ENCODE measurements around the gene YJEFN3.

The YJEFN3 gene

DNA sequence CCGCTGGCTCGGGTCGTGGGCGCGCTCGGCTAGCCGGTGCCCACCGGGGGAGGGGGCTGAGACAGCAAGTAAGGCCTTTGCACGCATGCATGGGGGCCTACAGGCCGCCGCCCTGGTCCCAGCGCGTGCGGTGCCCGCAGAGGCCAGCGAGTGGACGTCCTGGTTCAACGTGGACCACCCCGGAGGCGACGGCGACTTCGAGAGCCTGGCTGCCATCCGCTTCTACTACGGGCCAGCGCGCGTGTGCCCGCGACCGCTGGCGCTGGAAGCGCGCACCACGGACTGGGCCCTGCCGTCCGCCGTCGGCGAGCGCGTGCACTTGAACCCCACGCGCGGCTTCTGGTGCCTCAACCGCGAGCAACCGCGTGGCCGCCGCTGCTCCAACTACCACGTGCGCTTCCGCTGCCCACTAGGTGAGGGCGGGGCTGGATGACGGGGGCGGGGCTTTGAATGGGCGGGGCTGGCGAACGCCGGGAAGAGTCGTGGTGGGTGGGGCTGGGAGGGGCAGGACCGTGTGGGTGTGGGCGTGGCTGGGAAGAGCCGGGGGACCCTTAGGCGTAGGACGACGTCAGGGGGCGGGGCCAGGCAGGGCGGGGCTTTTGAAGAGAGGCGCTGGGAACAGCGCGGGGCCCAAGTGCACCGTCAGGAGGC is 11.5 kb downstream of the YJEFN3 start:
- H3K4me3 ChIP-seq (replicated peaks; ENCODE audit: low read depth, low read length) = no peak overlapping the region
- DNase-seq (ENCODE audit: extremely low read depth, low read depth) = no peak
- no peak for TF ChIP-seq CTCF (IDR thresholded peaks at IDR 0.05; ENCODE audit: low read depth, low read length, missing control alignments)

- no peak for DNase-seq (ENCODE audit: extremely low read depth, low read depth)
- 0 out of 2 replicates have a peak overlapping the region, but pooled peaks have one; percentile 7 for H3K4me3 ChIP-seq (replicated peaks; ENCODE audit: low read depth, low read length)
- TF ChIP-seq CTCF (IDR thresholded peaks at IDR 0.05; ENCODE audit: low read depth, low read length, missing control alignments) = no peak
Measured at GRCh38 chr19:19540715-19541515, 12.2 kb downstream of the YJEFN3 start.

- no peak overlapping the region for H3K4me3 ChIP-seq (replicated peaks; ENCODE audit: low read depth, low read length)
- no peak for TF ChIP-seq CTCF (IDR thresholded peaks at IDR 0.05; ENCODE audit: low read depth, low read length, missing control alignments)
- DNase-seq (ENCODE audit: extremely low read depth, low read depth) = no peak
Measured at GRCh38 chr19:19541616-19542015, 12.9 kb downstream of the YJEFN3 start.

DNA sequence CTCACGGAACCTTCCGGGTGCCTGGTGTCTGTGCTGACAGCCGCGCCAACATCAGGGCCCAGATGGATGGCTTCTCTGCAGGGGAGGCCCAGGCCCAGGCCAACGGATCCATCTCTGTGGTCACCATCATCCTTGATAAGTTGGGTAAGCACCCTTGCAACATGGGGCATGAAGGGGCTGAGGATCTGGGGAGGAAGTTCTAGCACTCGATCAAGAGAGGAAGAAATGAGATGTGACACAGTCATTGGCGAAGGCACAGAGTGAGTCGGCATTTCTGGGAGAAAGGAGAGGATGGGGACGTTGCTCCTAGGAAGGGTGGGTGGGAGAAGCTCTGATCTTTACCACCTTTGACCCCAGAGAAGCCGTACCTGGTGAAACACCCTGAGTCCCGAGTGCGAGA is 13.8 kb downstream of the YJEFN3 start:
- no peak for DNase-seq (ENCODE audit: extremely low read depth, low read depth)
- TF ChIP-seq CTCF (IDR thresholded peaks at IDR 0.05; ENCODE audit: low read depth, low read length, missing control alignments) = no peak
- H3K4me3 ChIP-seq (replicated peaks; ENCODE audit: low read depth, low read length) = no peak overlapping the region

DNA sequence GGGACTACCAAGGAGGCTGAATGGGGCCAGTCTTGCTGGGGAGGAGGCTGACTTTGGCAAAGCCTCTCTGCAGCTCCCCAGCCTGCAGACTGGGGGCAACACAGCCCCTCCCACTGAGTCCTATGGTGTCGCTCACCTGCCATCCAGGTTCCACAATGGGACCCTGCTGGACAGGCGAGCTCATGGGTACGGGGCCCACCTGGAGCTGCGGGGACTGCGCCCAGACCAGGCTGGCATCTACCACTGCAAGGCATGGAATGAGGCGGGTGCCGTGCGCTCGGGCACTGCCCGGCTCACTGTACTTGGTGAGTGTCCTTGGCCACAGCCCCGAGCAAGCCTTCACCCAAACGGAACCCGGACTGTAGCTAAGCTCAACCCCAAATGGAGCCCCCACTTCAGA is 14.4 kb downstream of the YJEFN3 start:
- DNase-seq (ENCODE audit: extremely low read depth, low read depth) = no peak
- H3K4me3 ChIP-seq (replicated peaks; ENCODE audit: low read depth, low read length) = no peak overlapping the region
- TF ChIP-seq CTCF (IDR thresholded peaks at IDR 0.05; ENCODE audit: low read depth, low read length, missing control alignments) = no peak

DNA sequence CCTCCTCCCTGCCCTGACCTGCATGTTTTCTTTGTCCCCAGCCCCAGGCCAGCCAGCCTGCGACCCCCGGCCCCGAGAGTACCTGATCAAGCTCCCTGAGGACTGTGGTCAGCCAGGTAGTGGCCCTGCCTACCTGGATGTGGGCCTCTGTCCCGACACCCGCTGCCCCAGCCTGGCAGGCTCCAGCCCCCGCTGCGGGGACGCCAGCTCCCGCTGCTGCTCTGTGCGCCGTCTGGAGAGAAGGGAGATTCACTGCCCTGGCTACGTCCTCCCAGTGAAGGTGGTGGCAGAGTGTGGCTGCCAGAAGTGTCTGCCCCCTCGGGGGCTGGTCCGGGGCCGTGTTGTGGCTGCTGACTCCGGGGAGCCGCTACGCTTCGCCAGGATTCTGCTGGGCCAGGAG is 14.9 kb downstream of the YJEFN3 start:
- H3K4me3 ChIP-seq (replicated peaks; ENCODE audit: low read depth, low read length) = no peak overlapping the region
- TF ChIP-seq CTCF (IDR thresholded peaks at IDR 0.05; ENCODE audit: low read depth, low read length, missing control alignments) = no peak
- DNase-seq (ENCODE audit: extremely low read depth, low read depth) = no peak

Data from HFF-Myc (cell line).